HG02678 (cell line): ENCODE results near the gene TUBGCP4.

Experiments used
- ATAC-seq: cut with Tn5 transposase; IDR thresholded peaks from one replicate; pipeline ENCODE4 v1.9.1; 2021; ENCODE audit warnings: mild to moderate bottlenecking, moderate library complexity; ENCODE audit not compliant: unreplicated experiment

The TUBGCP4 gene

GRCh38 chr15:43402255-43402654 lies 31.4 kb downstream of the TUBGCP4 start:
- ATAC-seq = no peak

- ATAC-seq = no peak
Observed at GRCh38 chr15:43403616-43404015, 32.7 kb downstream of the TUBGCP4 start.

DNA sequence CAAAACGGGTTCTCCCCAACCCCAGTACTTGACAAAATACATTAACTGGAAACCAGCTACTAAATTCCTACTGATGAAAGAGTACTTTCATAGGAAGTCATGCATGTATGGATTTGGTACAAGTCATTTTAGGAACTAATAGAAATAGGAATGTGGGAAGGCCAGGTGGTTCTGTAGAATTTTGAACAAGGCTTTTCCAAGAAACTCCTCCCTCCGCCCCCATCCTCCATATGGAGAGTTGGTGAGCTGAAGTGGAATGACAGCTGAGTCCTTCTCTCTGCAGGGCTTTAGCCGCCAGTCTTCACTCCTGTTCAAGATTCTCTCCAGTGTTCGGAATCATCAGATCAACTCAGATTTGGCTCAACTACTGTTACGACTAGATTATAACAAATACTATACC lies 33.2 kb downstream of the TUBGCP4 start:
- ATAC-seq = no peak

GRCh38 chr15:43406189-43406588 lies 35.3 kb downstream of the TUBGCP4 start:
- no peak for ATAC-seq

GRCh38 chr15:43406808-43407207 lies 35.9 kb downstream of the TUBGCP4 start:
- ATAC-seq = no peak

DNA sequence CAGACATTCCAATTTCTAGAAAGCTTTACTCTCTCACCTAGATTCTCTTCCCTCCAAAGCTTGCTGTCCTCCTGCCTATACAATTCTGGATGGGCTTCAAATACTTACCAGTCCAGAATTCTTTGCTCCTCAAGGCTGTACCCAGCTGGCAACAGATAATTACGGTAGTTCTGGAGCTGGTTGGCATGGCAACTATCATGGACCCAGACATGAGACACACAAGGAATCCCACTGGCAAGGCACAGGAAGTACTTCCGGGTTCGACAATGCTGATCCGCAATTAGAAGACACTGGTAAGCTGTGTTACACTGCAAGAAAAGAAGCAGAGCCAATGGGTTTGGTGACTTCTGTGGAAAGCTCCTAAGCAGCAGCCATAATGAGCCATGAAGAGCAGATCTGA lies 37.9 kb downstream of the TUBGCP4 start:
- ATAC-seq = no peak

DNA sequence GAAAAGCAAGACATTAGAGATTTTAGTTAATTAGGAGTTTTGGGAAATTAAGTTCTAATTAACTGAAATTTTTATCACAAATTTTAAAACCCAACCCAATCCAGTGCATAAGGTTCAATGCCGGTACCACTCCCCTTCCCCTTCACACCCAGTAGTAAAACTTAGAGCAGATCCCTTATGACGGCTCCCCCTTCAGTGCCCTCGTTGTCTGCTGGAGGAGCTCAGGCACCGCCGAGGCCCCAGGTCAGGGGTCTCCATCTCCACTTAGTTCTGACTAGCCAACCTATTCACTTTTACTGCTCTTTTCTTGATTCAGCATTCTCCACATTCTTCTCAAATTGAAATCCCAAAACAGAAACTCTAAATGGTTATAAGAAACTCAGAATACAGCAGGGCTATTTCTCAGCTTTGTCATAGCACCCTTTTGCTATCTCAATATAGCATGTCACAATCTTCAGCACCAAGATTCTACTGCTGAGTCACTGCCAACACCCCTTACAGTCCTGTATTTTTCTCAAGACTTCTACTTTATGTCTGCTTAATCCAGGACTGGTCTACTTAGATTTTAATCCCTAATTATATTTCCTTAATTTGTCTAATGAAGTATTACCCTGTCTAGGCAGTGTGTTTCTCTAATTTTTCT lies 39.8 kb downstream of the TUBGCP4 start:
- no peak for ATAC-seq

DNA sequence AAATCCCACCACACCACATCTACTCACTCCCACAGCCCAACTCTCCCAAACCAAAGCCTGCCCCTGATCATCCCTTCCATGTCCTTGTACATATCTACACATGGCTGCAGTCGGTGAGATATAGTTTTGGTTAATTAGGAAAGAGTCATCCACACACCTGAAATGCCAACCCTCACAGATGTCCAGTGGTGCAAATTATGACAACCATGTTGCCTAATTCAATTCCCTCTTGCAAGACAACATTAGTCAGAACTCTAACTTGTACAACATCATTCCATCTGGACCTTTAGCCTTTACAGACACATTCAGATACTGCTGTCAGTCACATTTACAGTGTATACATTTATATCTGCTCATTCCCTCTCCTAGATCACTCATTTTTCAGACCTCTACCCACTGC lies 41.2 kb downstream of the TUBGCP4 start:
- no peak for ATAC-seq

DNA sequence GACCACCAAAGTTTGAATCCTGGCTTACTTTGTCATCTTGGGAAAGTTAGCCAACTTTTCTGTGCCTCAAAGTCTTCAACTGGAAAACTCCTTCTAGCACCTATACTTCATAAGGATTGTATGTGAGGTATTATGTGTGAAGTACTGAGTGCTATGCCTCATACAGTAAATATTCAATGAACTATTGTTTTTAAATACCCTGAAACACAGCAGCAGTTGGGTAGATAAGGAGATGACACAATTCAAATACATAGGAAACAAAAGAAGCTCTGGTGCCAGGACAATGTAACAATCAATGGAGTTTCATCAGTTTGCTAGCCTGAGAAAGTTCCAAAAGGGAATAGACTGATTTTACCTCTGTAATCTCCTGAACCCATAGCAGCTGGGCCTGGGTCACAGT lies 43.3 kb downstream of the TUBGCP4 start:
- no peak for ATAC-seq

- ATAC-seq = no peak
Observed at GRCh38 chr15:43420435-43420834, 49.5 kb downstream of the TUBGCP4 start.

GRCh38 chr15:43420876-43421275 lies 50.0 kb downstream of the TUBGCP4 start:
- no peak for ATAC-seq

- ATAC-seq = no peak
Observed at GRCh38 chr15:43423793-43424192, 52.9 kb downstream of the TUBGCP4 start.

DNA sequence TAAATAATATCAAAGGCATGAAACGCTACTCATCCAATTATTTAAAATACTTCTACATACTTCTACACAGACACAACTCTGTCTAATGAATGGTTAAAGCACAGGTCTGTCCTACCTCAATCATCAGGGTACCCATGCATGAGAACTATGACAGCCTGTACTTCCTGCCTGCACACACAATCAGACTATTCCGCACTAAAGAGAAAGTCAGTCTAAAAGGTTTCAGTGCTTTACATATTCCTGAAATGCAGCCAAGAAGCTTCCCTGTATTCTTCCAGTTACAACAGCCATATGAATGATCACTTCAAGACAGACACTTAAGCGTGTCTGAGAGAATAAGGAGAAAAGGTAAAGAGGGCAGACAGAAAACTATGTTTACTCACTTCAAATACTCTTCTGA lies 58.8 kb downstream of the TUBGCP4 start:
- ATAC-seq = no peak

DNA sequence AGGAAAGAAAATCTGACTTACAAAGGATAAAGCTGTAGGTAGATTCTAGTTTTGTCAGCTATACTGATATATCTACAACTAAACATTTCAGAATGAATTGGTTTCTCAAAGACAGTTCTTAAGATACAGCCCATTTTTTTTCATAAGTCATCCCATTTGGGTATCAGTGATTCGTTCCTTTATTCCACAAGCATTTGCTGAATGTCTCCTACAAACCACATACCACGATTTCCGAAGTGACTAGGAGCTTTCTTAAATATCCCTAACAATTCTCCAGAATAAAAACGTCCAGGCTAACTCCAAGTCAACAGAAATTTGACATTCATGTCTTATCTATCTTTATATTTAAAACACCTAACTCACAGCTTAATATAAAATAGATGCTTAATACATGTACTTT lies 62.3 kb downstream of the TUBGCP4 start:
- no peak for ATAC-seq

GRCh38 chr15:43433661-43434303 lies 62.9 kb downstream of the TUBGCP4 start:
- ATAC-seq = no peak

DNA sequence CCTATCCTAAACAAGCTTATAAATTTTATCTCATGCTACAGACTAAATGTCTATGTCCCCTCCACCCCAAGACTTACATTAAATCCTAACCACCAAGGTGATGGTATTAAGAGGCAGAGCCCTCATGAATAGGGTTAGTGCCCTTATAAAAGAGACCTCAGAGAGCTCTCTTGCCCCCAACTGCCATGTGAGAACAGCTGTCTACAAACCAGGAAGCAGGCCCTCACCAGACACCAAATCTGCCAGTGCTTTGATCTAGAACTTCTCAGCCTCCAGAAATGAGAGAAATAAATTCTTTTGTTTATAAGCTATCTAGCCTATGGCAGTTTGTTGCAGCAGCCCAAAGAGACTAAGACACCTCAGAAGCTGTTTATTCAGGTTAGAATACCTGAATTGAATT lies 63.5 kb downstream of the TUBGCP4 start:
- no peak for ATAC-seq

GRCh38 chr15:43436395-43436794 lies 65.5 kb downstream of the TUBGCP4 start:
- no peak for ATAC-seq

DNA sequence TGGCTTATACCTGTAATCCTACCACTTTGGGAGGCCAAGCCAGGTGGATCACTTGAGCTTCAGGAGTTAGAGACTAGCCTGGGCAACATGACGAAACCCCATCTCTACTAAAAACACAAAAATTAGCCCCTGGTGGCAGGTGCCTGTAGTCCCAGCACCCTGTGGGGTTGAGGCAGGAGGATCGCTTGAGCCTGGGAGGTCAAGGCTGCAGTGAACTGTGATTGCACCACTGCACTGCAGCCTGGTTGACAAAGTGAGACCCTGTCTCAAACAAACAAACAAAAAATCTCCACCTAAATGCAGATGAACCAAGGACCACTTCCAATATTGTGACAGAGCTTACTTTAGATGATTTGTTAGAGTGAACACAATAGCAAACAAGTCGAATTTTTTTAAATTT lies 68.4 kb downstream of the TUBGCP4 start:
- no peak for ATAC-seq

GRCh38 chr15:43440721-43441281 lies 69.9 kb downstream of the TUBGCP4 start:
- ATAC-seq = no peak

GRCh38 chr15:43441316-43441715 lies 70.4 kb downstream of the TUBGCP4 start:
- no peak for ATAC-seq

GRCh38 chr15:43446344-43446743 lies 75.4 kb downstream of the TUBGCP4 start:
- ATAC-seq = no peak

DNA sequence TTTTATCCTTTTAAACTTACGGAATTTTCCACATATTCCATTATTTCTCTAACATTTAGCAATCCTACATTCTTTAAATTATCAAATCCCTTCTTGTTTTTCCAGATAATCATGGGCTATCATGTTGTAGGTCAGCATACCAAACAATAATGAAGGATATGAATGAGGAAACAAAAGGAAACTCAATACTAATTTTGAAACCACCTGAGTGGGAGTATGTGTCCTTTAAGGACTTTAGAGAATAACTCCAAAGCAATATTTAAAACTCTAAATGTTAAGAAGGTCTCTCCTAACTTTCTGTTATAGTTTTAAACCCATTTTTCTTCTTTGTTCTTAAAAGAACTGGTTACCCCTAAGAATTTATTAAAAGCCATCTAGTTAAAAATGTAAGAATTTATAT lies 79.1 kb downstream of the TUBGCP4 start:
- no peak for ATAC-seq
